Middle frontal gyrus (tissue), 1 donor: ENCODE measurements around the gene MANSC1.
"Not testable (repeated sequence)": the region's sequence is repeated elsewhere in the genome, so short reads cannot be mapped to it uniquely, and the experiment has no call there.

ENCODE experiments used
- DNase-seq: peaks from one replicate; pipeline ENCODE4 v3.0.0-alpha.2; 2015; ENCODE audit warnings: low spot score; ENCODE audit errors: extremely low spot score

The MANSC1 gene

DNA sequence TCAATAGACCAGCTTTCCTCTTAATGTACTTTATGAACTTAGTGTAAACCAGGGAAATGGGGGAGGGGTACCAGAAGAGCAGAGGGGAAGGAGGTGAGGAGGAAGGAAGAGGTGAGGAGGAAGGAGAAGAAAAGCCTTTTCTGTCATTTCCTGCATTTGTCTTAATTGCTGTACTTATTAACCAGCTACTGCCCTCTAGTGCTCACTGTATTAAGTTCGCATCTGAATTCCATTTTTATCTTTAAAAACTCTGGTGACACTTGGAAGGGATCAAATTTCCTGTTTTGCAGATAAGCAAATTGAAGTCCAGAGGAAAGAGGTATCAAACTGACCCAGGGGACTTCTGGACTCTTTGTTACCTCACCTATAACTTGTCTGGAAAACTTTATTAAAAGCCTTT is 22.2 kb downstream of the MANSC1 start:
- no peak for DNase-seq

DNA sequence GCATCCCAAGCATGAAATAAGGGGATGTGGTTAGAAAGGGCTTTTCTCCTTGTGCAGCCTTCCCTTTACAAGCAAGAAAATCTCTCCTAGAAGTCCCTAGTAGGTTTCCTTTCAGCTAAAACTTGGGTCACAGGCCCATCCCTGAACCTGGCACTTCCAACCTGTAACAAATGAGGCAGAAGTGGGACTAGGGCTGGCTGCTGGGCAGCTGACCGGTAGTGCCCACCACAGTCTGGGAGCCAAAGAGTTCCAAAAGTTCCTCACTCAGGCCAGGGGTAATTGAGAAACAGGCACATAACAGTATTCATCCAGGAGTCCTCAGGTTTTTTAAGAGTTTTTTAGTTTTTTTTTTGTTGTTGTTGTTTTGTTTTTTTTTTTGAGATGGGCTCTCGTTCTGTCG is 23.8 kb downstream of the MANSC1 start:
- no peak for DNase-seq

DNA sequence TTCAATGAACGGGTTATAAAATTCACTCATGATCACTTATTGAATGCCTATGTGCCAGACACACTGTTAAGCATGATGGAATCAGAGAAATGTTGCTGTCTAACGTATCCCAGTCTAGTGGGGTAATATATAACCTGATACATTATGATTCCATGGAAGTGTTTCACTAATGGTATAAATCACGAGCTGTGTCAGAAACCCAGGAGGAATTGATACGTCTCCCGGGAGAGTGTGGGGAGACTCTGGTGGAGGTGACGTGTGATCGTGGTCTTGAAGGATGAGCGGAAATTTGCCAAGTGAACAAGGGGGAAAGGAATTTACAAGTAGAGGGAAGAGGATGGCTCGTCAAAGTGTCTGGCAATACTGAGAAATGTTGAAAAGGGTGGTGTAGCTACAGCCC is 26.5 kb downstream of the MANSC1 start:
- DNase-seq: no peak

- no peak for DNase-seq
These were observed 26.9 kb downstream of the MANSC1 start for GRCh38 chr12:12323118-12323517.

DNA sequence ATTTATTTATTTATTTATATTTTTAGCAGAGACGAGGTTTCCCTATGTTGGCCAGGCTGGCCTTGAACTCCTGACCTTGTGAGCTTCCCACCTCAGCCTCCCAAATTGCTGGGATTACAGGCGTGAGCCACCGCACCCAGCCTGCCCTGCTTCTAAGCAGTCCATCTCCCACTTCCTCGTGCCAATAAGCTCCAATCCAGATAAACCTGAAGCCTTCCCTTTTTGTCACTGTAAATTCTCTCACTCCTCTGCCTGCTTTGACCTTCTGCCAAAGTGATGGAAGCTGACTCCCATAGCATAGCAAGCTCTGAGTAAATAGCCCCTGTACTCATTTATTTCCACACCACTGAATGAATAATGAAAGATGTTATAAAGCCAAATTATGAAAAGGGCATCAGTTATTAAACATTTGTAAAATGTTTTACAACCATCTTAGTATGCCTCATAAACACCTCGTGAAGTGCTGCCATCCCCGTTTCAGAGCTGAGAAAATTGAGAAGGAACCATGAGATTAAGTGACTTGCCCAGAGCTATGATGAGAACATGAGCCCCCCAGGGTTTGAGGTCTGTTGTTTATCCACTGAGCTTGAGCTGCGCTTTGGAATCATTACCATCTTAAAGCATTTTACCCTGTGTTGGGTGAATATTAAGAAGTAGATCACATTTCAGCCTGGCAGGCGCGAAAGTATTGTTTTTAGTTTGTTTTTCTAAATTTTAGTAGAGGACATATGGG is 30.4 kb downstream of the MANSC1 start:
- no peak for DNase-seq

DNA sequence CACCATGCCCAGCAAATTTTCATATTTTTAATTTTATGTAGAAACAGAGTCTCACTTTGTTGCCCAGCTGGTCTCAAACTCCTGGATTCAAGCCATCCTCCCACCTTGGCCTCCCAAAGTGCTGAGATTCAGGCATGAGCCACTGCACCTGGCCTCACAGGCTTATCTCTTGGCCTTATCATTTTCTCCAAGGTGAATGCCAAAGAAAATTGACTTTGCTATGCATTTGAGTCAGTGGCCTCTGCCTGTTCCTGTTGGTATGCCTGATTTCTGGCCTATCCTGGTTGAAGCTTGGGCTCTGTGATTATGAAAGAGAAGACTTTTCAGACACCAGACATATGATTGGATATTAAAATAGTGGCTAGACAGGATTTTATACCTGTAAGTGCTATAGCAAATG is 34.2 kb downstream of the MANSC1 start:
- DNase-seq: no peak

- DNase-seq: not testable (repeated sequence)
These were observed 39.3 kb downstream of the MANSC1 start for GRCh38 chr12:12310695-12311094.

DNA sequence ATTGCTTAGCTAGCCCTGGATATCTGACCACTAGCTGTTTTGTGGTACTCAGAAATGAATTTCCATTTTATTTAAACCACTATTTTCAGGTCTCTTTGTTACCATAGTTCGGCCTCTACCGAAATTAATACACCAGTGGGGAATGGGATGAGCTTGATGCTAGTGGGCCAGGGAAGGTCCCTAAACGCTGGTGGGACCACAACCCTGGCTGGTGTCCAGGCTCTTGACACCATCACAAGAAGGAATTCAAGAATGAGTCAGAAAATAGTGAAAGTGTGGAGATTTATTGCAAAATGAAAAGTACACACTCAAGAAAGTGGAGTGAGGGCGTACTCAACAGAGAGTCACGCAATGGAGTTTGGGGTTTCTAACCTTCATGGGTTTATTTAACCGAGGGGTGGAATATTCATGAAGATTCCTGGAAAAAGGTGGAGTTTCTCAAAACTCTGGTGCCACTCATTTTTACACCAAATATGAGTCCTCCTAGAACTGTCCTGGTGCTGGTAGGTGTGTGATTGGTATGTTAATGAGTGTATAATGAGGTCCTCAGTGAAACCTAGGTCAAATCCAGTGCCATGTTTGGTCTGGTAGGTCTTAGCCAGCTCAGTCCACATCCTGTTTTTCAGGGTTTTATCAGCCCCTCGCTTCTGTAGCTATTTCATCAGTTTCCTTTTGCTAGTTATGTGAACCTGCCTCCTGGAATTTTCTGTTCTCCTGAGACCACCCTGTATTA is 44.3 kb downstream of the MANSC1 start:
- DNase-seq: no peak

DNA sequence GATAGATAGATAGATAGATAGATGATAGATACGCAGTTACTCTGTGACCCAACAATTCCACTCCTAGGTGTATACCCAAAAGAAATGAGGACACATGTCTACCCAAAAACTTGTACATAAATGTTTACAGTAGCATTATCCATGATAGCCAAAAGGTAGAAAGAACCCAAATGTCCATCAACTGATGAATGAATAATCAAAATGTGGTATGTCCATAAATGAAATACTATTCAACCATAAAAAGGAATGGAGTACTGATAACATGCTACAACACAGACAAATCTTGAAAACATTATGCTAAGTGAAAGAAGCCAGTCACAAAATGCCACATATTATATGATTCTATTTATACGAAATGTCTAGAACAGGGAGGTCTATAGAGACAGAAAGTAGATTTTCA is 47.1 kb downstream of the MANSC1 start:
- no peak for DNase-seq

DNA sequence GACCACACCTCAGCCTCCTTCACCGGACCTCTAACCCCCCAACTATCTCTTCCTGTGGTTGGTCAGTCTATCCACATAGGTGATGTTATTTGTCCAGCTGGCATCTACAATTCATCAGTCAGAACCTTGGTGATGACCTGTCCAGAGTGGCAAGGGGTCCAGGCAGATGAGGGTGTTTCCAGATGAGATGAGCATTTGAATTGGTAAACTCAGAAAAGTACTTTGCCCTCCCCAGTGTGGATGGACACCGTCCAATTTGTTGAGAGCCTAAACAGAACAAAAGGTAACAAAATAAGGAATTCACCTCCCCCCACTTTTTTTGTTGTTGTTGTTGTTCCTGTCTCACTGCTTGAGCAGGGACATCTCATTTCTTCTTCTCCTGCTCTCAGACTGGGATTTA is 48.9 kb downstream of the MANSC1 start:
- no peak for DNase-seq

GRCh38 chr12:12297201-12297830 is 52.7 kb downstream of the MANSC1 start:
- DNase-seq: no peak

GRCh38 chr12:12294215-12295005 is 55.6 kb downstream of the MANSC1 start:
- no peak for DNase-seq

- no peak for DNase-seq
These were observed 59.8 kb downstream of the MANSC1 start for GRCh38 chr12:12290206-12290605.

DNA sequence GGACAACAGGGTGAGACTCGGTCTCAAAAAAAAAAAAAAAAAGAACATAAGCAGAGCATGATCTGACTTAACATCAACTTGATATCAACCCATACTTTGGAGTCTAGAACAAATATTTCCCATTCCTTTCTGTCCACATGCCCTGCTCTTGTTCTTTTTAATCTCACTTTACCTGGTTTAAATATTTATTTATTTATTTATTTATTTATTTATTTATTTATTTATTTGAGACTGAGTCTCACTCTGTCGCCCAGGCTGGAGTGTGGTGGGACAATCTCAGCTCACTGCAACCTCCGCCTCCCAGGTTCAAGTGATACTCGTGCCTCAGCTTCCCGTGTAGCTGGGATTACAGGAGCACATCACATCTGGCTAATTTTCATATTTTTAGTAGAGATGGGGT is 63.6 kb downstream of the MANSC1 start:
- no peak for DNase-seq

GRCh38 chr12:12282761-12283425 is 67.1 kb downstream of the MANSC1 start:
- DNase-seq: no peak

DNA sequence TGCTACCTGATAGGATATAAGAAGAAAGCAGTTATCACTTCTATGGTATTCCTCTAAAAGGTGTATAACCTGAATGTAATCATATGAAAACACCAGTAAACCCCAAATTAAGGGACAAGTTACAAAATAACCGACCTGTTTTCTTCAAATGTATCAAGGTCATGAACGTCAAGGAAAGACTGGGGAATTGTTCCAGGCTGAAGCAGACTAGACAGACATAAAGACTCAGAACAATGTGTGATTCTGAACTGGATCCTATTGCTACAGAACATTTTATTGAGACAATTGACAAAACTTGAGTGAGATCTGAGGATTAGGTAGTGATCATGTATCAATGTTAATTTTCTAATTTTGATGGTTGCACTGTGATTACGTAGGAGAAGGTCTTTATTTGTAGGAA is 67.8 kb downstream of the MANSC1 start:
- no peak for DNase-seq

GRCh38 chr12:12281134-12281533 is 68.9 kb downstream of the MANSC1 start:
- no peak for DNase-seq

GRCh38 chr12:12278899-12279298 is 71.1 kb downstream of the MANSC1 start:
- DNase-seq: no peak
